ENCODE data around the gene TIMM44.

- TF ChIP-seq CTCF (conservative IDR thresholded peaks at IDR 0.05; ENCODE audit: low read depth, low read length) (no peak), EZH2 (IDR thresholded peaks at IDR 0.05; ENCODE audit: borderline replicate concordance, low read depth, low read length, poor library complexity, severe bottlenecking) (no peak)
Measured at GRCh38 chr19:7992575-7992974, 49.1 kb upstream of the TIMM44 start.

Data from A673 (cell line).